Stomach (tissue), 9 donors: ENCODE measurements around the gene ANKS1B. TPM values are rescaled to one million over a fixed set of nuclear protein-coding genes. Genes with fewer than 3 reads are reported as not detected.

Experiments used
- DNase-seq, 2 donors: peaks; one replicate each; pipeline versions ENCODE4 v3.0.0 to v3.0.0-alpha.2; 2013 to 2019
- H3K27ac ChIP-seq, 5 donors: fragments of 200-600 bp in 4 of 5; sonication (generic) in 4 of 5; one replicate each; pipeline ENCODE4 v1.5.1; 2013 to 2019; ENCODE audit warnings: mild to moderate bottlenecking in 1 of 5, moderate library complexity in 1 of 5
- H3K27me3 ChIP-seq, 3 donors: fragments of 200-600 bp; sonication (generic); one replicate each; pipeline ENCODE4 v1.5.1; 2017 to 2019; ENCODE audit warnings: mixed run types in 1 of 3
- H3K36me3 ChIP-seq, 4 donors: fragments of 200-600 bp; sonication (generic); 1 replicate in 3 of 4; 2 replicates in 1 of 4; pipeline ENCODE4 v1.5.1; 2016 to 2019
- H3K4me1 ChIP-seq, 4 donors: fragments of 200-600 bp; sonication (generic); one replicate each; pipeline ENCODE4 v1.5.1; 2016 to 2019
- H3K4me3 ChIP-seq, 4 donors: fragments of 200-600 bp; sonication (generic) in 3 of 4; one replicate each; pipeline ENCODE4 v1.5.1; 2016 to 2019; ENCODE audit warnings: mild to moderate bottlenecking in 1 of 4
- H3K9me3 ChIP-seq, 4 donors: fragments of 200-600 bp; sonication (generic); one replicate each; pipeline ENCODE4 v1.5.1; 2016 to 2019
- CTCF ChIP-seq, 7 experiments: fragments of 450-650 bp in 4 of 7; fragments of 200-600 bp in 3 of 7; sonication (generic) in 3 of 7; IDR thresholded peaks; one replicate each; pipeline ENCODE4 v1.5.1; 2016 to 2019; ENCODE audit warnings: antibody characterized with exemption in 7 of 7, control low read depth in 2 of 7, mild to moderate bottlenecking in 1 of 7
- EP300 ChIP-seq: sonication (generic); formaldehyde crosslinking; IDR thresholded peaks from one replicate; pipeline ENCODE4 v1.6.1; 2017; ENCODE audit warnings: antibody characterized with exemption
- POLR2A ChIP-seq, 4 donors: fragments of 450-650 bp; IDR thresholded peaks; one replicate each; pipeline ENCODE4 v1.6.1; 2016; ENCODE audit warnings: antibody characterized with exemption in 4 of 4, control low read depth in 2 of 4, mild to moderate bottlenecking in 1 of 4, moderate library complexity in 1 of 4
- POLR2AphosphoS5 ChIP-seq, 3 donors: sonication (generic); formaldehyde crosslinking; IDR thresholded peaks; one replicate each; pipeline ENCODE4 v1.6.1; 2016; ENCODE audit warnings: antibody characterized with exemption in 3 of 3
- WGBS, 5 donors: extraction: QIAGEN DNeasy Blood & Tissue Kit in 3 of 5; methylation state at CpG; one replicate each; pipeline versions ENCODE4 v1.1.5 to v1.1.7; 2013 to 2018; 5-methylcytosine and 5-hydroxymethylcytosine counted together
- intact Hi-C: fragments of 100-400 bp; cut with DNase I; formaldehyde crosslinking; loops from one replicate; pipeline ENCODE4 v1.15.1; 2023; ENCODE audit warnings: low total_unique reads
- polyA plus RNA-seq, 3 donors: library from polyadenylated mRNA; stranded (reverse); fragments of 200-250 nt; gene quantifications; one replicate each; pipeline ENCODE4 v1.2.3, GENCODE V29; 2013
- total RNA-seq, 5 donors: library from RNA; depleted of rRNA; stranded (reverse); fragments of >200 nt; gene quantifications; one replicate each; pipeline versions ENCODE4 v1.1.0 to v1.2.3, GENCODE V29; 2014 to 2016
- donor health status: healthy with polysubstance abuse.
- donor health status: Bipolar disorder and iron deficiency.
- donor health status: healthy.

The ANKS1B gene
- total and polyA plus RNA-seq, 8 donors = 0.73 to 26.8 (median 2.2) TPM; not detected in 2

- H3K4me3 ChIP-seq = no peak overlapping the region
- DNase-seq = no peak
- no peaks in the 10 kb centered on the region for H3K9me3 ChIP-seq
- WGBS, 5 donors = 38 to 48% (median 42%) methylated on average over 3 of the region's 3 CpGs
- no peak for TF ChIP-seq POLR2A (IDR thresholded peaks at IDR 0.05)
- no peak for TF ChIP-seq CTCF (IDR thresholded peaks at IDR 0.05)
- no peaks in the 10 kb centered on the region for H3K27me3 ChIP-seq
- H3K27ac ChIP-seq = no peak overlapping the region
- H3K4me1 ChIP-seq = no peaks in the 10 kb centered on the region
- intact Hi-C loops = no loop called here
- no peaks in the 10 kb centered on the region for H3K36me3 ChIP-seq
Measured at GRCh38 chr12:99352269-99352668, 632.5 kb downstream of the ANKS1B start.

- intact Hi-C loops = no loop called here
Measured at GRCh38 chr12:99343960-99344359, 640.8 kb downstream of the ANKS1B start.

GRCh38 chr12:99339663-99340062 lies 645.1 kb downstream of the ANKS1B start:
- H3K27me3 ChIP-seq = no peaks in the 10 kb centered on the region
- intact Hi-C loops = no loop called here

More at GRCh38 chr12:99343960-99344359, 640.8 kb downstream of the ANKS1B start:
- no peaks in the 10 kb centered on the region for H3K27me3 ChIP-seq
- no peaks in the 10 kb centered on the region for H3K36me3 ChIP-seq
- peak in 1 of 2 donors; percentile 15 for DNase-seq
- H3K27ac ChIP-seq = no peak overlapping the region
- TF ChIP-seq CTCF (IDR thresholded peaks at IDR 0.05) (no peak), EP300 (no peak), POLR2AphosphoS5 (IDR thresholded peaks at IDR 0.05) (no peak), POLR2A (IDR thresholded peaks at IDR 0.05) (no peak)
- no peaks in the 10 kb centered on the region for H3K4me1 ChIP-seq
- no peak overlapping the region for H3K4me3 ChIP-seq
- no peaks in the 10 kb centered on the region for H3K9me3 ChIP-seq

GRCh38 chr12:99334285-99335056 lies 650.3 kb downstream of the ANKS1B start:
- TF ChIP-seq POLR2A (IDR thresholded peaks at IDR 0.05) (no peak), CTCF (IDR thresholded peaks at IDR 0.05) (no peak), POLR2AphosphoS5 (IDR thresholded peaks at IDR 0.05) (no peak), EP300 (no peak)
- Histone ChIP-seq H3K27me3 (no peaks in the 10 kb centered on the region), H3K4me3 (no peak overlapping the region), H3K36me3 (no peaks in the 10 kb centered on the region), H3K27ac (no peak overlapping the region), H3K9me3 (no peaks in the 10 kb centered on the region), H3K4me1 (peaks cover 0 to 5% (median 0%) of the 10 kb centered on the region in 4 donors)
- DNase-seq = peak in 1 of 2 donors; percentile 9
- intact Hi-C loops = no loop called here
- 57 to 70% (median 64%) methylated on average over 5 of the region's 5 CpGs for WGBS, 5 donors

More at GRCh38 chr12:99339663-99340062, 645.1 kb downstream of the ANKS1B start:
- no peak overlapping the region for H3K4me3 ChIP-seq
- H3K36me3 ChIP-seq = no peaks in the 10 kb centered on the region
- H3K27ac ChIP-seq = no peak overlapping the region
- DNase-seq = no peak
- 91 to 96% (median 94%) methylated on average over 3 of the region's 3 CpGs for WGBS, 5 donors
- H3K4me1 ChIP-seq = no peaks in the 10 kb centered on the region
- no peaks in the 10 kb centered on the region for H3K9me3 ChIP-seq
- no peak for TF ChIP-seq POLR2A (IDR thresholded peaks at IDR 0.05)
- no peak for TF ChIP-seq EP300
- TF ChIP-seq CTCF (IDR thresholded peaks at IDR 0.05) = no peak
- TF ChIP-seq POLR2AphosphoS5 (IDR thresholded peaks at IDR 0.05) = no peak
